ENCODE measurements around the gene REXO5. TPM values are rescaled to one million over a fixed set of nuclear protein-coding genes. Genes with fewer than 3 reads are reported as not detected.

Gene REXO5
- total RNA-seq, 1 experiment from 2014 or later = 6.7 TPM

DNA sequence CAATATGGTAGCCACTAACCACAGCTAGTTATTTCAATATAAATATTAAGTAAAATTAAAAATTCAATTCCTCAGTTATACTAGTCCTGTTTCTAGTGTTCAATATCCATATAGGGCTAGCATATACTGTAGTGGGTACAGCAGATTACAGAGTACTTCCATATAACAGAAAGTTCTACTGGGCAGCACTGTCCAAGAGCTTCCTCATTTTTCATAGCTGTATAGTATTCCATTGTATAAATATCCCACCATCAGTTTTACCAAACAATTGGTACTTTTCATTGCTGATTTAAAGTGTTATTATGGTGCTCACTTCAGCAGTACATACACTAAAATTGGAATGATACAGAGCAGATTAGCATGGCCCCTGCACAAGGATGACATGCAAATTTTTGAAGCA, 22.1 kb upstream of the REXO5 start:
- H2AK5ac ChIP-seq (ENCODE audit: insufficient read length, low read length) = no peak overlapping the region
- no peak overlapping the region for H4K91ac ChIP-seq (ENCODE audit: insufficient read length, low read depth, low read length)

More for the DNA sequence above, 22.1 kb upstream of the REXO5 start:
- H3K27me3 Mint-ChIP-seq (ENCODE audit: low read depth) = no peaks in the 10 kb centered on the region
- Histone ChIP-seq H4K5ac (ENCODE audit: insufficient read length, low read depth, low read length) (no peak overlapping the region), H2BK20ac (ENCODE audit: low read depth, low read length, poor library complexity, severe bottlenecking) (no peak overlapping the region), H3K9ac (ENCODE audit: extremely low read depth, insufficient read length, low read length) (no peak overlapping the region), H3K14ac (ENCODE audit: insufficient read depth, low read length) (no peak overlapping the region), H3K18ac (ENCODE audit: insufficient read length, low read depth, low read length) (no peak overlapping the region), H4K20me1 (ENCODE audit: control insufficient read depth, insufficient read depth, insufficient read length) (no peaks in the 10 kb centered on the region), H3T11ph (ENCODE audit: low read length) (no peak overlapping the region), H3K27me3 (ENCODE audit: insufficient read depth, low read length) (no peaks in the 10 kb centered on the region), H4K8ac (replicated peaks; ENCODE audit: insufficient read length, low read depth, low read length) (no peak overlapping the region), H3K79me1 (ENCODE audit: insufficient read depth, low read depth, low read length, poor library complexity, severe bottlenecking) (no peaks in the 10 kb centered on the region), H3K23me2 (ENCODE audit: insufficient read length, low read depth, low read length, poor library complexity, severe bottlenecking) (no peaks in the 10 kb centered on the region), H3K9me3 (ENCODE audit: control insufficient read depth, low read depth, low read length) (no peaks in the 10 kb centered on the region), H3K4me2 (ENCODE audit: insufficient read depth, insufficient read length, low read length) (no peak overlapping the region), H3K4me1 (ENCODE audit: insufficient read depth, low read length) (no peaks in the 10 kb centered on the region), H2BK120ac (ENCODE audit: low read depth, low read length, poor library complexity, severe bottlenecking) (no peak overlapping the region), H3K23ac (ENCODE audit: insufficient read length, low read depth, low read length) (no peak overlapping the region), H2BK12ac (ENCODE audit: insufficient read length, low read depth, low read length) (no peak overlapping the region), H2AFZ (ENCODE audit: low read length) (no peak overlapping the region), H3K4ac (ENCODE audit: low read depth, low read length) (no peak overlapping the region), H3K79me2 (ENCODE audit: insufficient read depth, low read length) (no peaks in the 10 kb centered on the region), H3K56ac (ENCODE audit: insufficient read length, low read depth, low read length) (no peak overlapping the region), H3K27ac (ENCODE audit: insufficient read length, low read depth, low read length) (no peak overlapping the region), H2BK15ac (ENCODE audit: low read depth, low read length) (no peak overlapping the region), H2BK5ac (ENCODE audit: insufficient read length, low read length) (no peak overlapping the region)
- no peak overlapping the region for H3K4me3 Mint-ChIP-seq
- TF ChIP-seq CTCF (conservative IDR thresholded peaks at IDR 0.05) = no peak
- DNase-seq = no peak
- H3K4me1 Mint-ChIP-seq = no peaks in the 10 kb centered on the region; a peak in 2 of 4 replicates
- H3K27ac Mint-ChIP-seq = no peak overlapping the region
- no peaks in the 10 kb centered on the region for H3K36me3 Mint-ChIP-seq (ENCODE audit: insufficient read depth in 1 of 3, low read depth in 3 of 3)
- H3K9me3 Mint-ChIP-seq = no peaks in the 10 kb centered on the region

Data from H9 (cell line).